Measurements from ENCODE around the gene CPB2. TPM values are rescaled to one million over a fixed set of nuclear protein-coding genes. Genes with fewer than 3 reads are reported as not detected.

Gene CPB2
- total and polyA plus RNA-seq, 9 donors, result 0.38 TPM; not detected in 8

GRCh38 chr13:46124967-46125933 is 20.4 kb upstream of the CPB2 start:
- TF ChIP-seq POLR2A (IDR thresholded peaks at IDR 0.05), result no peak
- TF ChIP-seq, protein P1, sequence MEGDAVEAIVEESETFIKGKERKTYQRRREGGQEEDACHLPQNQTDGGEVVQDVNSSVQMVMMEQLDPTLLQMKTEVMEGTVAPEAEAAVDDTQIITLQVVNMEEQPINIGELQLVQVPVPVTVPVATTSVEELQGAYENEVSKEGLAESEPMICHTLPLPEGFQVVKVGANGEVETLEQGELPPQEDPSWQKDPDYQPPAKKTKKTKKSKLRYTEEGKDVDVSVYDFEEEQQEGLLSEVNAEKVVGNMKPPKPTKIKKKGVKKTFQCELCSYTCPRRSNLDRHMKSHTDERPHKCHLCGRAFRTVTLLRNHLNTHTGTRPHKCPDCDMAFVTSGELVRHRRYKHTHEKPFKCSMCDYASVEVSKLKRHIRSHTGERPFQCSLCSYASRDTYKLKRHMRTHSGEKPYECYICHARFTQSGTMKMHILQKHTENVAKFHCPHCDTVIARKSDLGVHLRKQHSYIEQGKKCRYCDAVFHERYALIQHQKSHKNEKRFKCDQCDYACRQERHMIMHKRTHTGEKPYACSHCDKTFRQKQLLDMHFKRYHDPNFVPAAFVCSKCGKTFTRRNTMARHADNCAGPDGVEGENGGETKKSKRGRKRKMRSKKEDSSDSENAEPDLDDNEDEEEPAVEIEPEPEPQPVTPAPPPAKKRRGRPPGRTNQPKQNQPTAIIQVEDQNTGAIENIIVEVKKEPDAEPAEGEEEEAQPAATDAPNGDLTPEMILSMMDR (IDR thresholded peaks at IDR 0.05), result no peak
- TF ChIP-seq EP300 (IDR thresholded peaks at IDR 0.05), result no peak
- WGBS, 3 donors, result 56 to 65% (median 58%) methylated on average over 11 of the region's 11 CpGs
- intact Hi-C loops (cut with DNase I), result no loop called here

GRCh38 chr13:46124531-46124966 is 19.7 kb upstream of the CPB2 start:
- intact Hi-C loops (cut with DNase I), result no loop called here
- Histone ChIP-seq H3K4me3 (no peak overlapping the region), H3K27me3 (no peaks in the 10 kb centered on the region), H3K27ac (no peak overlapping the region), H3K9me3 (no peaks in the 10 kb centered on the region), H3K36me3 (no peaks in the 10 kb centered on the region), H3K4me1 (ENCODE audit: insufficient read depth) (no peaks in the 10 kb centered on the region)
- TF ChIP-seq EP300 (IDR thresholded peaks at IDR 0.05) (no peak), POLR2A (IDR thresholded peaks at IDR 0.05) (no peak)
- TF ChIP-seq, protein P1 (IDR thresholded peaks at IDR 0.05), result no peak
- no peak for DNase-seq
- WGBS, 3 donors, result 75 to 88% (median 84%) methylated on average over 10 of the region's 10 CpGs

More at GRCh38 chr13:46124967-46125933, 20.4 kb upstream of the CPB2 start:
- Histone ChIP-seq H3K4me3 (no peak overlapping the region), H3K9me3 (no peaks in the 10 kb centered on the region), H3K4me1 (ENCODE audit: insufficient read depth) (no peaks in the 10 kb centered on the region), H3K27me3 (no peaks in the 10 kb centered on the region), H3K36me3 (no peaks in the 10 kb centered on the region), H3K27ac (no peak overlapping the region)
- no peak for DNase-seq

- Histone ChIP-seq H3K36me3 (no peaks in the 10 kb centered on the region), H3K27me3 (no peaks in the 10 kb centered on the region), H3K4me1 (ENCODE audit: insufficient read depth) (no peaks in the 10 kb centered on the region), H3K4me3 (no peak overlapping the region), H3K27ac (no peak overlapping the region), H3K9me3 (no peaks in the 10 kb centered on the region)
- intact Hi-C loops (cut with DNase I), result no loop called here
- 87 to 90% (median 87%) methylated on average over 7 of the region's 7 CpGs for WGBS, 3 donors
- TF ChIP-seq, protein P1 (IDR thresholded peaks at IDR 0.05), result no peak
- TF ChIP-seq POLR2A (IDR thresholded peaks at IDR 0.05) (no peak), EP300 (IDR thresholded peaks at IDR 0.05) (no peak)
- DNase-seq, result no peak
Observed at GRCh38 chr13:46122304-46122703, 17.5 kb upstream of the CPB2 start.

GRCh38 chr13:46121597-46122163 is 16.8 kb upstream of the CPB2 start:
- no peak overlapping the region for H3K27ac ChIP-seq
- TF ChIP-seq EP300 (IDR thresholded peaks at IDR 0.05), result no peak
- TF ChIP-seq POLR2A (IDR thresholded peaks at IDR 0.05), result no peak
- TF ChIP-seq, protein P1 (IDR thresholded peaks at IDR 0.05), result no peak
- no peaks in the 10 kb centered on the region for H3K27me3 ChIP-seq
- H3K4me1 ChIP-seq (ENCODE audit: insufficient read depth), result no peaks in the 10 kb centered on the region
- H3K4me3 ChIP-seq, result no peak overlapping the region
- intact Hi-C loops (cut with DNase I), result no loop called here
- no peaks in the 10 kb centered on the region for H3K36me3 ChIP-seq
- 74 to 88% (median 83%) methylated on average over 4 of the region's 4 CpGs for WGBS, 3 donors
- DNase-seq, result no peak
- no peaks in the 10 kb centered on the region for H3K9me3 ChIP-seq
